SK-N-SH treated with all-trans-retinoic acid at 6 μM for 48 hours (cell line): ENCODE results near the gene CDKN2B-AS1.

Source experiments
- ARNTL ChIP-seq: fragments of 450-650 bp; formaldehyde crosslinking; IDR thresholded peaks from 2 replicates; pipeline ENCODE4 v1.5.0; 2020; ENCODE audit warnings: low read depth, mild to moderate bottlenecking, moderate library complexity, borderline replicate concordance
- BACH2 ChIP-seq: fragments of 250-450 bp; sonication (Bioruptor Pico); IDR thresholded peaks from 2 replicates; pipeline ENCODE4 v1.9.0; 2021; ENCODE audit warnings: mild to moderate bottlenecking, borderline replicate concordance
- CSDC2 ChIP-seq: fragments of 250-450 bp; sonication (Bioruptor Pico); IDR thresholded peaks from 2 replicates; pipeline ENCODE4 v1.5.0; 2020; ENCODE audit warnings: mild to moderate bottlenecking, moderate library complexity
- ESRRG ChIP-seq: fragments of 250-450 bp; sonication (Bioruptor Pico); IDR thresholded peaks from 2 replicates; pipeline ENCODE4 v1.6.1; 2021; ENCODE audit warnings: mild to moderate bottlenecking
- PPARA ChIP-seq: fragments of 250-450 bp; sonication (Bioruptor Pico); IDR thresholded peaks from 2 replicates; pipeline ENCODE4 v1.5.0; 2020; ENCODE audit warnings: mild to moderate bottlenecking, borderline replicate concordance
- RARB ChIP-seq: fragments of 250-450 bp; sonication (Bioruptor Pico); IDR thresholded peaks from 2 replicates; pipeline ENCODE4 v1.8.0; 2021; ENCODE audit warnings: mild to moderate bottlenecking, moderate library complexity
- TCF4 ChIP-seq: fragments of 250-450 bp; sonication (Bioruptor Pico); IDR thresholded peaks from 2 replicates; pipeline ENCODE4 v1.8.0; 2021; ENCODE audit warnings: mild to moderate bottlenecking, moderate library complexity, borderline replicate concordance
- ZC3H10 ChIP-seq: fragments of 250-450 bp; sonication (Bioruptor Pico); IDR thresholded peaks from 2 replicates; pipeline ENCODE4 v1.5.1; 2021; ENCODE audit warnings: mild to moderate bottlenecking, moderate library complexity
- ZFP3 ChIP-seq: fragments of 250-450 bp; sonication (Bioruptor Pico); IDR thresholded peaks from 2 replicates; pipeline ENCODE4 v1.5.0; 2020; ENCODE audit warnings: mild to moderate bottlenecking, moderate library complexity
- TF ChIP-seq, protein P1 (sequence below): fragments of 250-450 bp; sonication (Bioruptor Pico); IDR thresholded peaks from 2 replicates; pipeline ENCODE4 v1.8.0; 2021; ENCODE audit warnings: low read depth, mild to moderate bottlenecking, moderate library complexity, borderline replicate concordance
- TF ChIP-seq, protein P2 (sequence below): fragments of 250-450 bp; sonication (Bioruptor Pico); IDR thresholded peaks from 2 replicates; pipeline ENCODE4 v1.8.0; 2020; ENCODE audit warnings: mild to moderate bottlenecking, moderate library complexity, borderline replicate concordance
- TF ChIP-seq, protein P3 (sequence below): fragments of 250-450 bp; sonication (Bioruptor Pico); IDR thresholded peaks from 2 replicates; pipeline ENCODE4 v1.5.1; 2020; ENCODE audit warnings: low read depth, mild to moderate bottlenecking, moderate library complexity

DNA sequence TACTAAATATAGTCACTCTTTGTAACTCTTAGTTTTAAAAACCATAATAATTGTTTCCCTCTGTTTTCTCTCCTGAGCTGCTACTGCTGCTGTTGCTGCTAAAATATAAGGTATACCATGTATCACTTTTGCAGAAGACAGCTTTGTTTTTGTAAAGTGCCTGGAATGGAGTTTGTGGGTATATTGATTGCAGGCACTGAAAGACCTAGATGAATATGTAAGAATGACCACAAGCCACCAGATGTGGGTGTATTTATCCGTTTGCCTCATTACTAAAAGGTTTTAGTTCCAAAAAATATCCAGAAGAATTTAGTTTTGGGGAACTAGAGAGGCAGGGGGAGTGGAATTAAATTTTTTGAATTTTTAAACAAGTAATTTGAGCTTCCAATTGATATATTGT, 165.6 kb downstream of the CDKN2B-AS1 start:
- TF ChIP-seq BACH2 (CRISPR knock-in tag) (no peak), ESRRG (CRISPR knock-in tag) (no peak), TCF4 (no peak), CSDC2 (CRISPR knock-in tag) (no peak), ARNTL (CRISPR knock-in tag) (no peak), RARB (no peak), ZFP3 (no peak), ZC3H10 (CRISPR knock-in tag) (no peak), PPARA (CRISPR knock-in tag) (no peak)
- TF ChIP-seq, protein P1, sequence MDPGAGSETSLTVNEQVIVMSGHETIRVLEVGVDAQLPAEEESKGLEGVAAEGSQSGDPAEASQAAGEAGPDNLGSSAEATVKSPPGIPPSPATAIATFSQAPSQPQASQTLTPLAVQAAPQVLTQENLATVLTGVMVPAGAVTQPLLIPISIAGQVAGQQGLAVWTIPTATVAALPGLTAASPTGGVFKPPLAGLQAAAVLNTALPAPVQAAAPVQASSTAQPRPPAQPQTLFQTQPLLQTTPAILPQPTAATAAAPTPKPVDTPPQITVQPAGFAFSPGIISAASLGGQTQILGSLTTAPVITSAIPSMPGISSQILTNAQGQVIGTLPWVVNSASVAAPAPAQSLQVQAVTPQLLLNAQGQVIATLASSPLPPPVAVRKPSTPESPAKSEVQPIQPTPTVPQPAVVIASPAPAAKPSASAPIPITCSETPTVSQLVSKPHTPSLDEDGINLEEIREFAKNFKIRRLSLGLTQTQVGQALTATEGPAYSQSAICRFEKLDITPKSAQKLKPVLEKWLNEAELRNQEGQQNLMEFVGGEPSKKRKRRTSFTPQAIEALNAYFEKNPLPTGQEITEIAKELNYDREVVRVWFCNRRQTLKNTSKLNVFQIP (CRISPR knock-in tag), result no peak
- TF ChIP-seq, protein P2, sequence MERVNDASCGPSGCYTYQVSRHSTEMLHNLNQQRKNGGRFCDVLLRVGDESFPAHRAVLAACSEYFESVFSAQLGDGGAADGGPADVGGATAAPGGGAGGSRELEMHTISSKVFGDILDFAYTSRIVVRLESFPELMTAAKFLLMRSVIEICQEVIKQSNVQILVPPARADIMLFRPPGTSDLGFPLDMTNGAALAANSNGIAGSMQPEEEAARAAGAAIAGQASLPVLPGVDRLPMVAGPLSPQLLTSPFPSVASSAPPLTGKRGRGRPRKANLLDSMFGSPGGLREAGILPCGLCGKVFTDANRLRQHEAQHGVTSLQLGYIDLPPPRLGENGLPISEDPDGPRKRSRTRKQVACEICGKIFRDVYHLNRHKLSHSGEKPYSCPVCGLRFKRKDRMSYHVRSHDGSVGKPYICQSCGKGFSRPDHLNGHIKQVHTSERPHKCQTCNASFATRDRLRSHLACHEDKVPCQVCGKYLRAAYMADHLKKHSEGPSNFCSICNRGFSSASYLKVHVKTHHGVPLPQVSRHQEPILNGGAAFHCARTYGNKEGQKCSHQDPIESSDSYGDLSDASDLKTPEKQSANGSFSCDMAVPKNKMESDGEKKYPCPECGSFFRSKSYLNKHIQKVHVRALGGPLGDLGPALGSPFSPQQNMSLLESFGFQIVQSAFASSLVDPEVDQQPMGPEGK (CRISPR knock-in tag), result no peak
- TF ChIP-seq, protein P3, sequence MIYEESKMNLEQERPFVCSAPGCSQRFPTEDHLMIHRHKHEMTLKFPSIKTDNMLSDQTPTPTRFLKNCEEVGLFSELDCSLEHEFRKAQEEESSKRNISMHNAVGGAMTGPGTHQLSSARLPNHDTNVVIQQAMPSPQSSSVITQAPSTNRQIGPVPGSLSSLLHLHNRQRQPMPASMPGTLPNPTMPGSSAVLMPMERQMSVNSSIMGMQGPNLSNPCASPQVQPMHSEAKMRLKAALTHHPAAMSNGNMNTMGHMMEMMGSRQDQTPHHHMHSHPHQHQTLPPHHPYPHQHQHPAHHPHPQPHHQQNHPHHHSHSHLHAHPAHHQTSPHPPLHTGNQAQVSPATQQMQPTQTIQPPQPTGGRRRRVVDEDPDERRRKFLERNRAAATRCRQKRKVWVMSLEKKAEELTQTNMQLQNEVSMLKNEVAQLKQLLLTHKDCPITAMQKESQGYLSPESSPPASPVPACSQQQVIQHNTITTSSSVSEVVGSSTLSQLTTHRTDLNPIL (CRISPR knock-in tag), result no peak
